K562 (cell line): ENCODE data around the gene MRAP2. TPM values are rescaled to one million over a fixed set of nuclear protein-coding genes. Genes with fewer than 3 reads are reported as not detected.

Experiments
- ADNP ChIP-seq: fragments of 200-800 bp; sonication (Bioruptor generic); IDR thresholded peaks from 2 replicates; pipeline ENCODE4 v1.6.1; 2016; ENCODE audit warnings: missing genetic modification characterization, missing compliant biosample characterization
- ETV5 ChIP-seq: sonication (generic); formaldehyde crosslinking; IDR thresholded peaks from 2 replicates; pipeline ENCODE4 v1.4.0; 2020; ENCODE audit warnings: low read depth, mild to moderate bottlenecking, missing genetic modification reagents
- HCFC1 ChIP-seq: IDR thresholded peaks from 2 replicates; pipeline ENCODE4 v1.6.1; 2012; ENCODE audit warnings: low read depth, low read length, improper control_type of control experiment
- HNRNPK ChIP-seq: fragments of 200-400 bp; formaldehyde crosslinking; IDR thresholded peaks from one replicate; pipeline ENCODE4 v1.6.1; 2018; ENCODE audit warnings: mild to moderate bottlenecking, low read depth, low read length; ENCODE audit not compliant: poor library complexity, severe bottlenecking
- IRF2 ChIP-seq: sonication (generic); formaldehyde crosslinking; IDR thresholded peaks from 2 replicates; pipeline ENCODE4 v1.8.1; 2022; ENCODE audit warnings: mild to moderate bottlenecking, missing genetic modification reagents
- MYBL2 ChIP-seq, 2 experiments: fragments of 450-650 bp in 1 of 2; sonication (generic) in 1 of 2; formaldehyde crosslinking in 1 of 2; IDR thresholded peaks; 2 replicates each; pipeline versions ENCODE4 v1.6.1 to v1.8.1; 2017 to 2022; ENCODE audit warnings: borderline replicate concordance in 1 of 2, inconsistent platforms in 1 of 2, low read depth in 1 of 2, mild to moderate bottlenecking in 1 of 2, missing genetic modification reagents in 1 of 2, moderate library complexity in 1 of 2
- PHB ChIP-seq: fragments of 250-450 bp; sonication (Bioruptor Pico); IDR thresholded peaks from 2 replicates; pipeline ENCODE4 v1.5.0; 2021
- RBM22 ChIP-seq: fragments of 200-400 bp; formaldehyde crosslinking; IDR thresholded peaks from 2 replicates; pipeline ENCODE4 v1.6.1; 2018; ENCODE audit warnings: low read length, low read depth; ENCODE audit not compliant: poor library complexity, severe bottlenecking
- RFX1 ChIP-seq: fragments of 450-650 bp; IDR thresholded peaks from 2 replicates; pipeline ENCODE4 v1.6.1; 2016; ENCODE audit warnings: mild to moderate bottlenecking, moderate library complexity
- SMARCA4 ChIP-seq: fragments of 450-650 bp; IDR thresholded peaks from 2 replicates; pipeline ENCODE4 v1.6.1; 2016
- ZC3H11A ChIP-seq: IDR thresholded peaks from 2 replicates; pipeline ENCODE4 v1.6.1; 2012; ENCODE audit warnings: low read depth, low read length, improper control_type of control experiment
- ZNF436 ChIP-seq: fragments of 250-450, 450-650 bp; sonication (Bioruptor Pico); formaldehyde crosslinking; IDR thresholded peaks from 2 replicates; pipeline ENCODE4 v1.7.0; 2020; ENCODE audit warnings: mild to moderate bottlenecking
- polyA plus RNA-seq, 8 experiments: library from polyadenylated mRNA; depleted of rRNA in 4 of 8; stranded (reverse) in 5 of 8; unstranded in 3 of 8; fragments of >200 nt; fragmentation: Nextera tagmentation in 2 of 8; fragmentation: Illumina TruSeq in 1 of 8; extraction: Ambion mirVana in 2 of 8; extraction: Trizol in 1 of 8; gene quantifications; 2 replicates each; pipeline versions ENCODE4 v1.2.1 to v1.2.3, GENCODE V29; 2011 to 2014; ENCODE audit warnings: inconsistent platforms in 1 of 8, missing spikeins in 1 of 8
- total RNA-seq, 7 experiments: library from RNA; depleted of rRNA in 6 of 7; stranded (reverse); fragments of >200 nt in 6 of 7; fragmentation: Illumina TruSeq in 2 of 7; extraction: Trizol in 2 of 7; gene quantifications; 2 replicates each; pipeline versions ENCODE4 v1.2.1 to v1.2.3, GENCODE V29; 2011 to 2021; ENCODE audit warnings: low replicate concordance in 1 of 7
- TF ChIP-seq, protein P1 (sequence below): fragments of 450-650 bp; IDR thresholded peaks from 2 replicates; pipeline ENCODE4 v1.6.1; 2016
- TF ChIP-seq, protein P2 (sequence below): fragments of 450-650 bp; IDR thresholded peaks from 2 replicates; pipeline ENCODE4 v1.6.1; 2018; ENCODE audit not compliant: partially characterized antibody
- TF ChIP-seq, protein P3 (sequence below), 2 experiments: IDR thresholded peaks in 1 of 2; conservative IDR thresholded peaks in 1 of 2; 2 replicates each; pipeline ENCODE4 v1.6.1; 2016; ENCODE audit warnings: low read depth in 2 of 2, mild to moderate bottlenecking in 1 of 2, missing compliant biosample characterization in 1 of 2, missing genetic modification characterization in 1 of 2, moderate library complexity in 1 of 2
- TF ChIP-seq, protein P4 (sequence below): sonication (generic); IDR thresholded peaks from 2 replicates; pipeline ENCODE4 v1.6.1; 2016
- TF ChIP-seq, protein P5 (sequence below), 2 experiments: fragments of 250-450 bp in 1 of 2; fragments of 450-650 bp in 1 of 2; sonication (Bioruptor Pico) in 1 of 2; IDR thresholded peaks; 2 replicates each; pipeline versions ENCODE4 v1.6.1 to v1.8.0; 2016 to 2021; ENCODE audit warnings: mild to moderate bottlenecking in 2 of 2, moderate library complexity in 2 of 2, missing compliant biosample characterization in 1 of 2, missing genetic modification characterization in 1 of 2

The MRAP2 gene
- total and polyA plus RNA-seq, 9 of the 15 experiments (the other 6 are each of a cell fraction or from before 2014, with no cell fraction given), result 5.9 to 38.9 (median 9.3) TPM

DNA sequence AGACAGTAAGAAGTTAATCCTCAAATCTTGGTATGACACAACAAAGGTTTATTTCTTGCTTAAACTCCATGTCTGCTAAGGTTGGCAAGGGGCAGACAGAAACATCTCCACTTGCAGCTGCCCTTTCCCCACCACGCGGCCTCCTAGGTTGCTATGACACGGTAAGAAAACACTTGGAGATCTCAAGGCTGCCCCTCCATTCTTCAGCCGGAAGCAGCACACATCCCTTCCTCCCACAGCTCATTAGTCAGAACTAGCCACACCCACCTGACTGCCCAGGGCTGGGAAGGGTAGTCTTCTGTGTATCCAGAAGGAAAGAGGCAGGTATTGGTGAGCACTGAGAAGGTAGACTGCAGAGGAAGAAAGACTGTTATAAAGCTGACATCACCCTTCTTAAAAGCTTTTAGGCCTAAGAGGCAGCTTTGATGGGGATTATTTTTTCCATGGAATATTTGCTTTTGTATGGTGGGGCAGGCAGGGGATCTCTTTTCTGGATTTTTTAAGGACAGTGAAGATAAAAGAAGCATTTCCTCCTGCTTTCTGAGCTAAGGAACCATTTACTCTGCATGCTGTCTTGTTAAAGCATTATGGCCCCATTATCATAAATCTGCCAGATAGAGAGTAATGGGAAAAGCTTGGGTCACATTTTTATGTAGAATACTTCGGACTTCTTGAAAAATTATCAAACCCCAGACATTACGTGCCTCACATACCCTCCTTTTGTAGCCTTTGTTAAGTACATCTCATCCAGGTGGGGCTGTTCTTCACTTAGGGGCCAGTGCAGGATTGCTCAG, 41.6 kb downstream of the MRAP2 start (continued):
- TF ChIP-seq, protein P1, sequence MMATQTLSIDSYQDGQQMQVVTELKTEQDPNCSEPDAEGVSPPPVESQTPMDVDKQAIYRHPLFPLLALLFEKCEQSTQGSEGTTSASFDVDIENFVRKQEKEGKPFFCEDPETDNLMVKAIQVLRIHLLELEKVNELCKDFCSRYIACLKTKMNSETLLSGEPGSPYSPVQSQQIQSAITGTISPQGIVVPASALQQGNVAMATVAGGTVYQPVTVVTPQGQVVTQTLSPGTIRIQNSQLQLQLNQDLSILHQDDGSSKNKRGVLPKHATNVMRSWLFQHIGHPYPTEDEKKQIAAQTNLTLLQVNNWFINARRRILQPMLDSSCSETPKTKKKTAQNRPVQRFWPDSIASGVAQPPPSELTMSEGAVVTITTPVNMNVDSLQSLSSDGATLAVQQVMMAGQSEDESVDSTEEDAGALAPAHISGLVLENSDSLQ, result peak; percentile 26; the same call in 1 of the 2 replicates
- TF ChIP-seq IRF2, result no peak
- TF ChIP-seq, protein P2, sequence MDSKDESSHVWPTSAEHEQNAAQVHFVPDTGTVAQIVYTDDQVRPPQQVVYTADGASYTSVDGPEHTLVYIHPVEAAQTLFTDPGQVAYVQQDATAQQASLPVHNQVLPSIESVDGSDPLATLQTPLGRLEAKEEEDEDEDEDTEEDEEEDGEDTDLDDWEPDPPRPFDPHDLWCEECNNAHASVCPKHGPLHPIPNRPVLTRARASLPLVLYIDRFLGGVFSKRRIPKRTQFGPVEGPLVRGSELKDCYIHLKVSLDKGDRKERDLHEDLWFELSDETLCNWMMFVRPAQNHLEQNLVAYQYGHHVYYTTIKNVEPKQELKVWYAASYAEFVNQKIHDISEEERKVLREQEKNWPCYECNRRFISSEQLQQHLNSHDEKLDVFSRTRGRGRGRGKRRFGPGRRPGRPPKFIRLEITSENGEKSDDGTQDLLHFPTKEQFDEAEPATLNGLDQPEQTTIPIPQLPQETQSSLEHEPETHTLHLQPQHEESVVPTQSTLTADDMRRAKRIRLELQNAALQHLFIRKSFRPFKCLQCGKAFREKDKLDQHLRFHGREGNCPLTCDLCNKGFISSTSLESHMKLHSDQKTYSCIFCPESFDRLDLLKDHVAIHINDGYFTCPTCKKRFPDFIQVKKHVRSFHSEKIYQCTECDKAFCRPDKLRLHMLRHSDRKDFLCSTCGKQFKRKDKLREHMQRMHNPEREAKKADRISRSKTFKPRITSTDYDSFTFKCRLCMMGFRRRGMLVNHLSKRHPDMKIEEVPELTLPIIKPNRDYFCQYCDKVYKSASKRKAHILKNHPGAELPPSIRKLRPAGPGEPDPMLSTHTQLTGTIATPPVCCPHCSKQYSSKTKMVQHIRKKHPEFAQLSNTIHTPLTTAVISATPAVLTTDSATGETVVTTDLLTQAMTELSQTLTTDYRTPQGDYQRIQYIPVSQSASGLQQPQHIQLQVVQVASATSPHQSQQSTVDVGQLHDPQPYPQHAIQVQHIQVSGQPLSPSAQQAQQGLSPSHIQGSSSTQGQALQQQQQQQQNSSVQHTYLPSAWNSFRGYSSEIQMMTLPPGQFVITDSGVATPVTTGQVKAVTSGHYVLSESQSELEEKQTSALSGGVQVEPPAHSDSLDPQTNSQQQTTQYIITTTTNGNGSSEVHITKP, result peak; percentile 6
- no peak for TF ChIP-seq MYBL2 (IDR thresholded peaks at IDR 0.05; ENCODE audit: low read depth)
- TF ChIP-seq MYBL2 (CRISPR knock-in tag; IDR thresholded peaks at IDR 0.05; ENCODE audit: borderline replicate concordance), result no peak
- TF ChIP-seq RFX1, result peak; percentile 83
- TF ChIP-seq HNRNPK, result no peak
- TF ChIP-seq ZC3H11A, result no peak
- TF ChIP-seq, protein P3, sequence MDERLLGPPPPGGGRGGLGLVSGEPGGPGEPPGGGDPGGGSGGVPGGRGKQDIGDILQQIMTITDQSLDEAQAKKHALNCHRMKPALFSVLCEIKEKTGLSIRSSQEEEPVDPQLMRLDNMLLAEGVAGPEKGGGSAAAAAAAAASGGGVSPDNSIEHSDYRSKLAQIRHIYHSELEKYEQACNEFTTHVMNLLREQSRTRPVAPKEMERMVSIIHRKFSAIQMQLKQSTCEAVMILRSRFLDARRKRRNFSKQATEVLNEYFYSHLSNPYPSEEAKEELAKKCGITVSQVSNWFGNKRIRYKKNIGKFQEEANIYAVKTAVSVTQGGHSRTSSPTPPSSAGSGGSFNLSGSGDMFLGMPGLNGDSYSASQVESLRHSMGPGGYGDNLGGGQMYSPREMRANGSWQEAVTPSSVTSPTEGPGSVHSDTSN (CRISPR knock-in tag; IDR thresholded peaks at IDR 0.05; ENCODE audit: low read depth), result no peak
- TF ChIP-seq, protein P3 (tag; conservative IDR thresholded peaks at IDR 0.05; ENCODE audit: low read depth), result 0 out of 2 replicates have a peak, but pooled peaks have one; percentile 52
- TF ChIP-seq RBM22, result no peak
- TF ChIP-seq PHB (CRISPR knock-in tag), result no peak
- no peak for TF ChIP-seq SMARCA4
- TF ChIP-seq, protein P4, sequence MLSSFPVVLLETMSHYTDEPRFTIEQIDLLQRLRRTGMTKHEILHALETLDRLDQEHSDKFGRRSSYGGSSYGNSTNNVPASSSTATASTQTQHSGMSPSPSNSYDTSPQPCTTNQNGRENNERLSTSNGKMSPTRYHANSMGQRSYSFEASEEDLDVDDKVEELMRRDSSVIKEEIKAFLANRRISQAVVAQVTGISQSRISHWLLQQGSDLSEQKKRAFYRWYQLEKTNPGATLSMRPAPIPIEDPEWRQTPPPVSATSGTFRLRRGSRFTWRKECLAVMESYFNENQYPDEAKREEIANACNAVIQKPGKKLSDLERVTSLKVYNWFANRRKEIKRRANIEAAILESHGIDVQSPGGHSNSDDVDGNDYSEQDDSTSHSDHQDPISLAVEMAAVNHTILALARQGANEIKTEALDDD, result no peak
- no peak for TF ChIP-seq ETV5 (CRISPR knock-in tag)
- no peak for TF ChIP-seq ZNF436 (CRISPR knock-in tag)
- 0 out of 2 replicates have a peak, but pooled peaks have one; percentile 32 for TF ChIP-seq HCFC1
- TF ChIP-seq, protein P5, sequence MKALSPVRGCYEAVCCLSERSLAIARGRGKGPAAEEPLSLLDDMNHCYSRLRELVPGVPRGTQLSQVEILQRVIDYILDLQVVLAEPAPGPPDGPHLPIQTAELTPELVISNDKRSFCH (CRISPR knock-in tag; IDR thresholded peaks at IDR 0.05), result no peak
- TF ChIP-seq, protein P5 (tag; IDR thresholded peaks at IDR 0.05), result no peak
- no peak for TF ChIP-seq ADNP (tag)
